Activated gamma-delta T cell (primary cell): Measurements from ENCODE around the gene RBPJL.

Experiments
- DNase-seq: peaks from one replicate; lab custom pipeline; 2025; lab: John Stamatoyannopoulos, UW

The RBPJL gene

GRCh38 chr20:45293041-45294002, 13.3 kb upstream of the RBPJL start:
- peak; percentile 56 for DNase-seq

DNA sequence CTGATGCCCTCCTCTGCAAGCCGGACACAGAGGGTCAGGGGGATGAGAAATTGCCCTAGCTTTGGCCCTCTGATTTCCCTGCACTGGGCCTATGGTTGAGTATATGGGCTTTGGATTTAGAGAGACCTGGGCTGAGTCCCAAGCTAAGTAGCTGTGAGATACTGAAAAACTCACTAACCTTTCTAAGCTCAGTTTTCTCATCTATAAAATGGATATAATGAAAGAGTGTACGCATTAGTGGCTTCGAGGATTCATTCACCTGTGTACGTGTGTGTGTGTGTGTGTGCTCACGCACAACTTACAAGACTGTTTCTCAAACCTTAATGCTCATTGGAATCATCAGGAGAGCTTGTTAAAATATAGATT, 12.7 kb upstream of the RBPJL start:
- DNase-seq: no peak

- DNase-seq: no peak
Measured at GRCh38 chr20:45294659-45295058, 12.0 kb upstream of the RBPJL start.

DNA sequence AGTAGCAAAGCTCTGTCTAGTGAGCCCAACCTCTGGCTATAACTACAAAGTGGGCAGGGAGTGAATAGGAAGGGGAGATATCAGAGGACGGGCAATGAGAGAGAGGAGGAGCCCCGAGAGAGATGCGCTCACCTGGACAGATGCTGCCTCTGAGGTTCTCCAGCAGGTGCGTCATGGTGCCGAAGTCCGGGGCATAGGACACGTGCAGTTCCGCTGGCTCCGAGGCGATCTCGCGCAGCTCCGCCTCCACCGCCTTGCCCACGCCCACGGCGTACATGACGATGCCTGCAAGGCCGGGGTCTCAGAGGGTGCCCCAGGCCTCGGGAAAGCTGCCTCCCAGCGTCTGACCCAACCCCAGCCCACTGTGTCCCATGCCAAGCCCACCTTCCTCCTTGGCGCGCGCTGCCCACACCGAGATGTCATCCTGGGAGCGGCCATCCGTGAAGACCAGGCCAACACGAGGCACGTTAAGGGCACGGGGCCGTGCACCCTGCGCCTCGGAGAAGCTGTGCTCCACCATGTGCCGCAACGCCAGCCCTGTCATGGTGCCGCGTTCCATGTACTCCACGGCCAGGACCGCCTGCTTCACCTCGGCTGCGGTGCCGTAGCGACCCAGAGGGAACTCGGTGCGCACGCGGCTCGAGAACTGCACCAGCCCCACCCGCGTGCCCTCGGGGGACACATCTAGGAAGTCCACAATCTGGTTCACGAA, 8.7 kb upstream of the RBPJL start:
- no peak for DNase-seq

DNA sequence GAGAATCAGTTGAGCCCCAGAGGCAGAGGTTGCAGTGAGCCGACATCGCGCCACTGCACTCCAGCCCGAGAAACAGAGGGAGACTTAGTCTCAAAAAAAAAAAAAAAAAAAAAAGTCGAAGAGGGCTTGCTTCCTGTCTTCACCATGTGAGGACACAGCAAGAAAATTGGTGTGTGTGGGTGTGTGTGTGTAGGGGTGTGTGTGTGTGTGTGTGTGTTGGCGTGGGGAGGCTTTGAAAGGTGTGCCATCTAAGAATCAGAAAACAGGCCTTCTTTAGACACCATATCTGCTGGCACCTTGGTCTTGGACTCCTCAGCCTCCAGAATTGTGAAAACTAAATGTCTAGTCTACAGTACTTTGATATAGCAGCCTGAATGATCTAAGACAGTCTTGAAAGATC, 6.9 kb upstream of the RBPJL start:
- DNase-seq: no peak

DNA sequence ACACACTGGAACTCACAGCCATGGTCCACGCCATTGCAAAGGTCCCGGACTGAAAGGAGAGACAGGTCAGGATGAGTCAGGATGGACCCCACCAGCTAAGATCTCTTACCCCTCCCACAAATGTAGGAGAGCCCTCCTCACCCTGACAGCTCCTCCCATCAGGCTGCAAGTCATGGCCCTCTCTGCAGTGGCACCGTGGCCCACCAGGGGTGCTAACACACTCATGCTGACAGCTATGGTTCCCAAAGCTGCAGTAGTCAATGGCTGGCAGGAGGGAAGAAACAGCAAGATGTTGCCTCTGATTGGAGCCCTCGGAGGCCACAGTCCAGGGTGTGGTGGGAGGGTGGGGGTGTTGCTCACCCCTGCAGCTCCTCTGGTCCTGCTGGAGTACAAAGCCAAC, 5.7 kb upstream of the RBPJL start:
- no peak for DNase-seq

DNA sequence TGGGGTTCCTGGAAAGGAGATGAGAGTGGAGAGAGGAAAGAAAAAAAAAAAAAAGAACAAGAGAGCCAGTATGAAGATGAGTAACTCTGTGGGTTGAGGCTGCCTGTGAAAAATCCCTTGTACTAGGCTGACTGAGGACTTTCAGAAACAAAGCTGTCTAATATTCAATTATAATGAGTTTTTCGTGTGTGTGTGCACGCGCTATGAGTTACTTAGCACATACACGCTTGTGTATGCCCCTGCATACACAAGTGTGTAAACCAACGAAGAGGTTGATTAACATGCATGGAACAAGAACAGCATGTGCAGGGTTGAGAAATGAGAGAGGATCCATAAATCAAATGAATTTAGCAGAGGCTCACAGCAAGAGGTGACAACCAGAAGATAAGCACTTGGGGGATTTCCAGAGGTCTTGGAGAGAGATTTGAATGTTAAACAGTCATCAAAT, 4.8 kb upstream of the RBPJL start:
- no peak for DNase-seq

DNA sequence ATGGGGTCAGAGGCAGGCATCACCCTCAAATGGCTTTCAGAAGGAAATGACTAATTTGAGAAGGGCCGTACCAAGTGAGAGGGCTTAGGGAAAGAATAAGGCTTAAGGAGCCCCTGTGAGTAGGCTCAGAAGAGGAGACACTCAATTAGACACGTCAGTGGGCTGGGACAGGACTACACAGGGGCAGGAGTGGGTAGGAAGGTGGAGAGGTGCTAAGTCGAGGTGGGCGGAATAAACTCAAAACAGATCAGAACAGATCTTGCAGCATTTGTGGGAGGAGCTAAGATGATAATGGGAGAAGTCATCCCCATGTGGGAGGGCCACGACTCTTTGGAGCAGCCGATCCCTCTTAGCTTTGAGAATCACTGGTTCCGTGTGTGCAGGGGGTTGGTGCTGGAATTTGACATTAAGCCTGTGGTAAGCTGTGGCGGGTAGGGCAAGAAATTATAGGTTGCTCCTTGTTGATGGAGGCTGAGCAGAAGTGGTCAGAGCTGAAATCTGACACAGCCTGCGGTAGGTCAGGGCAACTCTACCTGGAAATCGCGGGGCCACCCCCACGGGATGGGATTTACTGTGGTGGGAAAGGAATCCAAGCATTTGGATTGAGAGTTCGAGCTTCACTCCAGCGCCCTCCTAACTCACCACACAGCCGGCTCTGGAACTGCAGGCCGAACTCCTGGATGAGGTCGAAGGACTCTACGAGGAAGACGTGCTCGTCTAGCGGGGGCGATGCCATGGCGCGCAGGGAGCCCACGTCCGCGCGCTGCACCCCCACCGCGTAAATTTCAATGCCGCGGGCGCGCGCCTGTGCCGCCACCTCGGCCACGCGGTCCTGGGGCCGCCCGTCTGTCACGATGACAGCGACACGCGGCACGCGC, 2.8 kb upstream of the RBPJL start:
- no peak for DNase-seq

GRCh38 chr20:45304464-45304999, 2.1 kb upstream of the RBPJL start:
- no peak for DNase-seq

DNA sequence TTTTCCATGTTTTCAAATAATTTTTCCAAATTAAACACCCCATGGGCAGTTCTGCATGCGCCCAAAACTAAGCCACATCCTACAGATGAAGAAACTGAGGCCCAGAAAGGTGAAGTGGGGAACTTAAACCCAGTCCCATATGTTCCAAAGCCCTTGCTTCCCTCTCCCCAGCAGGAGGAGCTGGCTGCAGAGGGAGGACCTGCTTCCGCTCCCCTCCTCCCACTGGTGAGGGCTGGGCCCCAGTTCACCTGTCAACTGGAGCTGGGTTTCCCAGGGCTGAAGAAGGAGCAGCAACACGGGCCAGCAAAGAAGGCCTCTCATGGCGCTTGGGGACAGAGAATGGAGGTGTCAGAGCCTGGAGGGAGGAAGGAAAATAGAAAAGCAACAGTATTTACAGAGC, 1.4 kb upstream of the RBPJL start:
- DNase-seq: no peak

- no peak for DNase-seq
Measured at GRCh38 chr20:45307076-45307640, 518 bp downstream of the RBPJL start.

GRCh38 chr20:45308117-45308778, 1.6 kb downstream of the RBPJL start, which contains the start of gene MATN4:
MATN4 (minus strand) TSS chr20:45308299; CDS start chr20:45305582, 2,717 bp downstream.
- DNase-seq: no peak

DNA sequence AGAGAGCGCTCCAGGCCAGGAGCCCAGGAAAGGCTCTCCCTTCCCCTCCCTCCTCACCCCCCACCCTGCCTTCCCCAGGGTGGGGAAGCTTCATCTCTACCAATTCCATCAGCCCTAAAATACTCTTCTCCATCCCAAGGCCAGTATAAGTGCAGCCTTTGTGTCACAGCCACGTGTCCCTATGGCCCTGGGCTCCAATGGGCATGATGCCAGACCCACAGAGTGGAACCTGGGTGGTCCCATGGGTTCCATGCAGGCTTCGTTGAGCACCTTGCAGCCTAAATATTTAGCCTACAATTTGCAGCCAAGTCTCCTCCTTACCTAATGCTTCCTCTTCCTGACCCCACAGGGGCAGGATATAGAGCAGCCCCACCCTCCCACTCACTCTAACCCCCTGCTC, 2.4 kb downstream of the RBPJL start:
- DNase-seq: no peak

DNA sequence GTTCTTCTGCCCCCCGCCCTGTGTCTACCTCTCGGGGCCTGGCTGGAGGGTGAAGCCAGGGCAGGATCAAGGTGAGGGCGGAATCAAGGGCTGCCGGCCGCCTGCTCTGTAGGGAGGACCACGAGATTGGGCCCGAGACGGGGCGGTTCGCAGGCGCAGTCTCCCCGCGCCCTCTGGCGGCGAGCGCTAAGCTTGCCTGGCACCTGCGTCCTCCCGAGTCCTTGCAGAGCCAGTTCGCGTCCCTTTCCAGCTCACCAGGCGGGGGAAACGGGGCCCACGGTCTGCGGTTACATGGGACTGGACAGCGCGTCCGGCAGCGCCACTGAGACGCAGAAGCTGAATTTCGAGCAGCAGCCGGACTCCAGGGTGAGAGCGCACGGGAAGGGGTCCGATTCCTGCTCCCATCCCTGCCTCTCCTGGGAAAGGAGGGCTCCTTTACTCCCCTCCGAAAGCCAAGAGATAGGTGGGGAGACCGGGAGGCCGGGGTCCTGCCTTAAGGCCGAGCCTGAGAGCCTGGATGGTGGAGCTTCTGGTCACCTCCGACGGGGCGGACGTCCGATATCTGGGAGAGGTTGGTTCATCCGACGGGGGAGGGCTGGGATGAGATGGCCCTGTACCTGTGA, 5.1 kb downstream of the RBPJL start:
- no peak for DNase-seq

GRCh38 chr20:45312241-45312640, 5.6 kb downstream of the RBPJL start:
- DNase-seq: no peak

DNA sequence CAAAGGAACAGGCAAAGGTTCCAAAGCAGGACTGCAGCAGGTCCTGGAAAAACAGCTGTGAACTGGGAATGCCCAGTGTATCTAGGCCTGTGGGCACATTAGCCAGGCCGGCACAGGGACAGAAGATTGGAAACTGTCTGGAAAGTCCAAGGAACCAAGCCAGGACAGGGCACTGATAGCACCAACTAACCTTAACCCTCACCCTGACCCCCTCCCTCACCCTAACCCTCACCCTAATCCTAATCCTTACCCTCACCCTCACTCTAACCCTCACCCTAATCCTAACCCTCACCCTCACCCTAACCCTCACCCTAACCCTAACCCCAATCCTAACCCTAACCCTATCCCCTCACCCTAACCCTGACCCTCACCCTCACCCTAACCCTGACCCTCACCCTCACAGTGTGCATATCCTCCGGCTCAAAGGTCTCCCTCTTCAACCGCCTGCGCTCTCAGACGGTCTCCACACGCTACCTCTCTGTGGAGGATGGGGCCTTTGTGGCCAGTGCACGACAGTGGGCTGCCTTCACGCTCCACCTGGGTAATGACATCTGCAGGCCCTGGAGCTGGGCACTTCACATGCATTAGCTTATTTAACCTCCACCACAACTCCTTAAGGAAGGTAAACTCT, 6.5 kb downstream of the RBPJL start:
- DNase-seq: no peak

DNA sequence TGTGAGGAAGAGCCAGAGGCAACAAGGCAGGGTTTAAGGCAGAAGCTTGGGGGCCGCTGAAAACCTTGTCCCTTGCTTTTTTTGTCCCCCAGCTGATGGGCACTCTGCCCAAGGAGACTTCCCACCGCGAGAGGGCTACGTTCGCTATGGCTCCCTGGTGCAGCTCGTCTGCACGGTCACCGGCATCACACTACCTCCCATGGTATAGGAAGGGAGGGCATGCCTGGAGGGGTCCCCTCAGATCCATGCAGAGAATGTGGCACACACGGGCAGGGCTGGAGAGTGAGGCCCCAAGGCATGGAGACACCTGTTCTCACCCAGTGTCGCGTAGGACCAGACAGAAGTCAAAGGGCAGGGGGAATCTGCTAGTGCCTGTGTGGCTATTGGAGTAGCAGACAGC, 7.3 kb downstream of the RBPJL start:
- DNase-seq: no peak

DNA sequence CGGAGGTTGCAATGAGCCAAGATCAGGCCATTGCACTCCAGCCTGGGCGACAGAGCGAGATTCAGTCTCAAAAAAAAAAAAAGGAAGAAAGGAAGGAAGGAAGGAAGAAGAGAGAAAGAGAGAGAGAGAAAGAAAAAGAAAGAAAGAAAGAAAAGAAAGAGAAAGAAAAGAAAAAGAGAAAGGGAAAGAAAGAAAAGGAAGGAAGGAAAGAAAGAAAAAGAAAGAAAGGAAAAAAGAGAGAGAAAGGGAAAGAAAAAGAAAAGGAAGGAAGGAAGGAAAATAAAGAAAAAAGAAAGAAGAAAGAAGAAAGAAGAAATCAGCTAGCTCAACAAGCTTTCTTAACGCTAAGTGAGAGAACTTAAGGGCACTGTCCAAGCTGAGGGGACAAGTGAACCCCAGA, 9.0 kb downstream of the RBPJL start:
- no peak for DNase-seq

GRCh38 chr20:45316150-45317080, 9.8 kb downstream of the RBPJL start:
- no peak for DNase-seq
